Stomach (tissue), 9 donors: ENCODE results near the gene FHOD1. TPM values are rescaled to one million over a fixed set of nuclear protein-coding genes. Genes with fewer than 3 reads are reported as not detected.

Experiments
- DNase-seq, 2 donors: peaks; one replicate each; pipeline versions ENCODE4 v3.0.0 to v3.0.0-alpha.2; 2013 to 2019
- H3K27ac ChIP-seq, 5 donors: fragments of 200-600 bp in 4 of 5; sonication (generic) in 4 of 5; one replicate each; pipeline ENCODE4 v1.5.1; 2013 to 2019; ENCODE audit warnings: mild to moderate bottlenecking in 1 of 5, moderate library complexity in 1 of 5
- H3K27me3 ChIP-seq, 3 donors: fragments of 200-600 bp; sonication (generic); one replicate each; pipeline ENCODE4 v1.5.1; 2017 to 2019; ENCODE audit warnings: mixed run types in 1 of 3
- H3K36me3 ChIP-seq, 4 donors: fragments of 200-600 bp; sonication (generic); 1 replicate in 3 of 4; 2 replicates in 1 of 4; pipeline ENCODE4 v1.5.1; 2016 to 2019
- H3K4me1 ChIP-seq, 4 donors: fragments of 200-600 bp; sonication (generic); one replicate each; pipeline ENCODE4 v1.5.1; 2016 to 2019
- H3K4me3 ChIP-seq, 4 donors: fragments of 200-600 bp; sonication (generic) in 3 of 4; one replicate each; pipeline ENCODE4 v1.5.1; 2016 to 2019; ENCODE audit warnings: mild to moderate bottlenecking in 1 of 4
- H3K9me3 ChIP-seq, 4 donors: fragments of 200-600 bp; sonication (generic); one replicate each; pipeline ENCODE4 v1.5.1; 2016 to 2019
- EP300 ChIP-seq: sonication (generic); formaldehyde crosslinking; IDR thresholded peaks from one replicate; pipeline ENCODE4 v1.6.1; 2017; ENCODE audit warnings: antibody characterized with exemption
- POLR2A ChIP-seq, 4 donors: fragments of 450-650 bp; IDR thresholded peaks; one replicate each; pipeline ENCODE4 v1.6.1; 2016; ENCODE audit warnings: antibody characterized with exemption in 4 of 4, control low read depth in 2 of 4, mild to moderate bottlenecking in 1 of 4, moderate library complexity in 1 of 4
- POLR2AphosphoS5 ChIP-seq, 3 donors: sonication (generic); formaldehyde crosslinking; IDR thresholded peaks; one replicate each; pipeline ENCODE4 v1.6.1; 2016; ENCODE audit warnings: antibody characterized with exemption in 3 of 3
- WGBS, 5 donors: extraction: QIAGEN DNeasy Blood & Tissue Kit in 3 of 5; methylation state at CpG; one replicate each; pipeline versions ENCODE4 v1.1.5 to v1.1.7; 2013 to 2018; 5-methylcytosine and 5-hydroxymethylcytosine counted together
- intact Hi-C: fragments of 100-400 bp; cut with DNase I; formaldehyde crosslinking; loops from one replicate; pipeline ENCODE4 v1.15.1; 2023; ENCODE audit warnings: low total_unique reads
- polyA plus RNA-seq, 3 donors: library from polyadenylated mRNA; stranded (reverse); fragments of 200-250 nt; gene quantifications; one replicate each; pipeline ENCODE4 v1.2.3, GENCODE V29; 2013
- total RNA-seq, 5 donors: library from RNA; depleted of rRNA; stranded (reverse); fragments of >200 nt; gene quantifications; one replicate each; pipeline versions ENCODE4 v1.1.0 to v1.2.3, GENCODE V29; 2014 to 2016
- TF ChIP-seq, protein P1 (sequence below), 7 experiments: fragments of 450-650 bp in 4 of 7; fragments of 200-600 bp in 3 of 7; sonication (generic) in 3 of 7; IDR thresholded peaks; one replicate each; pipeline ENCODE4 v1.5.1; 2016 to 2019; ENCODE audit warnings: antibody characterized with exemption in 7 of 7, control low read depth in 2 of 7, mild to moderate bottlenecking in 1 of 7
- donor health status: healthy with polysubstance abuse.
- donor health status: Bipolar disorder and iron deficiency.
- donor health status: healthy.

FHOD1 gene
- total and polyA plus RNA-seq, 8 donors: 6.1 to 101 (median 17.5) TPM

DNA sequence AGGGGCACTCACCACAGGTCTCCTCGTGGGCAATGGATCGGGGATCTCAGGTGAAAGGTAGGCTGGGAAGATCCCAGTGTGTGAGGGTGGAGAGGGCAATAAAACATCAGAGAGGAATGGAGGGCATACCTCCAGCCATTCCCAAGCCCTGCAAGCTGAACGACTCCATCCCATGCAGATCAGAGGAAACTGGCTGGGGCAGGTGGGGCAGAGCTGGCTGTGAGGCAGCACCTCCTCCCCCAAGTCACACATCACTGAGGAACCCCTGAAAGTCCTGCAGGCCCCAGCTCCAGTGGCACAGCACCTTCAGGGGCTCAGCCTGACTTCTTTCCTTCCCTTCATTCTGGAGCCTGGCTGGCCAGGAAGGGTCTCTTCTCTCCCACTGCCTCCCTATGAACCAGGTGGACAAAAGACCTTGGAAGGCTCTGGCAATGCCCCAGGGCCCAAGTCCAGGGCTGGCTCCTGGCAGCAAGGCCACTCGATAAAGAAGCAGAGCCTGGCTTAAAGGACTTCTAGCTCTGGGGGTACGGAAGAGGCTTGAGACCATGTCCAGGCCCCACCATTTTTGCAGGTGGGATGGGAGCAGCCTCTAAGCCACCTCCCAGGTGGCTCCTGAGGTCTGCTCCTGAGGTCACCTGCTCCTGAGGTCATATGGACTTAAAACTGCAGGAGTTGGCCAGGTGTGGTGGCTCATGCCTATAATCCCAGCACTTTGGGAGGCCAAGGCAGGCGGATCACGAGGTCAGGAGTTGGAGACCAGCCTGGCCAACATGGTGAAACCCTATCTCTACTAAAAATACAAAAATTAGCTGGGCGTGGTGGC, 33.9 kb downstream of the FHOD1 start:
- Histone ChIP-seq H3K36me3 (peaks cover 0 to 7% (median 0%) of the 10 kb centered on the region in 4 donors), H3K4me3 (no peak overlapping the region), H3K27me3 (no peaks in the 10 kb centered on the region), H3K27ac (peak overlapping the region in 1 of 5 donors; percentile 3), H3K4me1 (peaks cover 22 to 45% (median 27%) of the 10 kb centered on the region in 4 donors), H3K9me3 (no peaks in the 10 kb centered on the region)
- TF ChIP-seq POLR2A (IDR thresholded peaks at IDR 0.05) (no peak), EP300 (no peak)
- 42 to 67% (median 57%) methylated on average over 7 to 8 of the region's 8 CpGs for WGBS, 5 donors
- intact Hi-C loops: no loop called here
- peak in 1 of 2 donors; percentile 69 for DNase-seq

GRCh38 chr16:67212766-67213165, 34.5 kb downstream of the FHOD1 start:
- Histone ChIP-seq H3K4me3 (no peak overlapping the region), H3K4me1 (peaks cover 22 to 41% (median 27%) of the 10 kb centered on the region in 4 donors), H3K9me3 (no peaks in the 10 kb centered on the region), H3K36me3 (peaks cover 0 to 7% (median 0%) of the 10 kb centered on the region in 4 donors), H3K27ac (peak overlapping the region in 1 of 5 donors; percentile 3), H3K27me3 (no peaks in the 10 kb centered on the region)
- intact Hi-C loops: no loop called here
- TF ChIP-seq, protein P1, sequence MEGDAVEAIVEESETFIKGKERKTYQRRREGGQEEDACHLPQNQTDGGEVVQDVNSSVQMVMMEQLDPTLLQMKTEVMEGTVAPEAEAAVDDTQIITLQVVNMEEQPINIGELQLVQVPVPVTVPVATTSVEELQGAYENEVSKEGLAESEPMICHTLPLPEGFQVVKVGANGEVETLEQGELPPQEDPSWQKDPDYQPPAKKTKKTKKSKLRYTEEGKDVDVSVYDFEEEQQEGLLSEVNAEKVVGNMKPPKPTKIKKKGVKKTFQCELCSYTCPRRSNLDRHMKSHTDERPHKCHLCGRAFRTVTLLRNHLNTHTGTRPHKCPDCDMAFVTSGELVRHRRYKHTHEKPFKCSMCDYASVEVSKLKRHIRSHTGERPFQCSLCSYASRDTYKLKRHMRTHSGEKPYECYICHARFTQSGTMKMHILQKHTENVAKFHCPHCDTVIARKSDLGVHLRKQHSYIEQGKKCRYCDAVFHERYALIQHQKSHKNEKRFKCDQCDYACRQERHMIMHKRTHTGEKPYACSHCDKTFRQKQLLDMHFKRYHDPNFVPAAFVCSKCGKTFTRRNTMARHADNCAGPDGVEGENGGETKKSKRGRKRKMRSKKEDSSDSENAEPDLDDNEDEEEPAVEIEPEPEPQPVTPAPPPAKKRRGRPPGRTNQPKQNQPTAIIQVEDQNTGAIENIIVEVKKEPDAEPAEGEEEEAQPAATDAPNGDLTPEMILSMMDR (IDR thresholded peaks at IDR 0.05): no peak
- TF ChIP-seq POLR2A (IDR thresholded peaks at IDR 0.05) (no peak), POLR2AphosphoS5 (IDR thresholded peaks at IDR 0.05) (no peak), EP300 (no peak)
- DNase-seq: no peak

- Histone ChIP-seq H3K27me3 (no peaks in the 10 kb centered on the region), H3K9me3 (no peaks in the 10 kb centered on the region), H3K4me3 (no peak overlapping the region), H3K36me3 (peaks cover 0 to 7% (median 0%) of the 10 kb centered on the region in 4 donors), H3K27ac (no peak overlapping the region), H3K4me1 (peaks cover 15 to 30% (median 21%) of the 10 kb centered on the region in 4 donors)
- WGBS, 5 donors: 72 to 93% (median 82%) methylated on average over 7 of the region's 7 CpGs
- no peak for DNase-seq
- TF ChIP-seq POLR2AphosphoS5 (IDR thresholded peaks at IDR 0.05): no peak
- TF ChIP-seq, protein P1 (IDR thresholded peaks at IDR 0.05): no peak
- no peak for TF ChIP-seq POLR2A (IDR thresholded peaks at IDR 0.05)
- TF ChIP-seq EP300: no peak
- intact Hi-C loops: no loop called here
Measured at GRCh38 chr16:67211674-67212073, 35.6 kb downstream of the FHOD1 start.

DNA sequence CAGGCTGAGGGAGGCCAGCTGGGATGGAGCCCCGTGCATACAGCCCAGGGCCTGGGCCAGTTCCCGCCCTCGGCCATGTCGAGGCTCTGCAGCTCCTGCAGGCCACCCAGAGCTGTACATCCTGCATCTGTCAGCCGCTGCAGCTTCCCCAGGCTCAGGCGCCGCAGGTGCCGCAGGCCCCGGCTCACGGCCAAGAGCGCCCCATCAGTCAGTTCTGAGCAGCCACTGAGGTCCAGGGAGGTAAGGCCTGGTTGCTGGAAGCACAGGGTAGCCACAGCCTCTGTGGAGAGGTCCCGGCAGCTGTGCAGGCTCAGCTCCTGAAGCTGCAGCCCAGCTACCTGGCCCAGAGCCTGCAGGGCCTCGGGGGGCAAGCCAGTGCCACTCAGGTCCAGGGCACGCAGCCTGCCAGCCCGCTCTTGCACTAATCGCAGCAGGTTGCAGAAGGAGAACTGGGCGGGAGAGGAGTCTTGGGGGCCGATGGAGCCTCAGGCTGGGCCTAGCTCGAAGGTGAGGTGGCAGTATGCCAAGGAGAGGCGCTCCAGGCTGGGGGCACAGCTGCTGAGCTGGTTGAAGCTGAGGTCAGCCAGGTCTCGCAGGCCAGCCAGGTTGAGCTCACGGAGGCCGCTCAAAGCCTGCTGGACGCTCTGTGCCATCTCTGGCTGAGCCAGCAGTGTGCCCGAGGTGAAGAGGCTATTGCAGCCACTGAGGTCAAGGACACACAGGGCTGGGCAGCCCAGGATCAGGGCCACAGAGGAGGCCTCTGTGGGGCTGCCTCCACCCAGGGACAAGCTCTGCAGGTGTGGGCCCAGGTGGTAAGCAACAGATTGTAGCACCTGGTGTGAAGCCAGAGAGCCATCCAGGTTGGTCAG, 37.0 kb downstream of the FHOD1 start:
- Histone ChIP-seq H3K4me1 (peaks cover 15 to 22% (median 17%) of the 10 kb centered on the region in 4 donors), H3K36me3 (peaks cover 0 to 15% (median 0%) of the 10 kb centered on the region in 4 donors), H3K4me3 (no peak overlapping the region), H3K9me3 (no peaks in the 10 kb centered on the region), H3K27me3 (no peaks in the 10 kb centered on the region), H3K27ac (no peak overlapping the region)
- intact Hi-C loops: no loop called here
- TF ChIP-seq POLR2AphosphoS5 (IDR thresholded peaks at IDR 0.05) (no peak), POLR2A (IDR thresholded peaks at IDR 0.05) (no peak), EP300 (no peak)
- TF ChIP-seq, protein P1 (IDR thresholded peaks at IDR 0.05): no peak
- DNase-seq: no peak
- 84 to 90% (median 85%) methylated on average over 14 to 25 of the region's 25 CpGs for WGBS, 5 donors
